Measurements from ENCODE around the gene HAUS3.

Gene HAUS3

GRCh38 chr4:2256781-2257191, 14.9 kb upstream of the HAUS3 start:
- Histone ChIP-seq H3K4me3 (replicated peaks; ENCODE audit: insufficient read depth, low read length) (no peak overlapping the region), H3K27me3 (ENCODE audit: insufficient read depth, poor library complexity, severe bottlenecking) (no peaks in the 10 kb centered on the region), H3K27ac (replicated peaks) (no peak overlapping the region)
- TF ChIP-seq SPI1 (IDR thresholded peaks at IDR 0.05; ENCODE audit: borderline replicate concordance, low read depth) (no peak), GABPA (IDR thresholded peaks at IDR 0.05; ENCODE audit: low read depth) (no peak), REST (IDR thresholded peaks at IDR 0.05; ENCODE audit: insufficient replicate concordance, low read depth) (no peak), CTCF (IDR thresholded peaks at IDR 0.05; ENCODE audit: insufficient read depth, low read length) (no peak), POLR2AphosphoS5 (IDR thresholded peaks at IDR 0.05; ENCODE audit: low read depth) (no peak)
- no peak for DNase-seq (ENCODE audit: low read depth in 1 of 2, low spot score in 1 of 2)

GRCh38 chr4:2256156-2256731, 14.3 kb upstream of the HAUS3 start:
- no peak for DNase-seq (ENCODE audit: low read depth in 1 of 2, low spot score in 1 of 2)
- TF ChIP-seq GABPA (IDR thresholded peaks at IDR 0.05; ENCODE audit: low read depth) (no peak), CTCF (IDR thresholded peaks at IDR 0.05; ENCODE audit: insufficient read depth, low read length) (no peak), SPI1 (IDR thresholded peaks at IDR 0.05; ENCODE audit: borderline replicate concordance, low read depth) (no peak), REST (IDR thresholded peaks at IDR 0.05; ENCODE audit: insufficient replicate concordance, low read depth) (no peak), POLR2AphosphoS5 (IDR thresholded peaks at IDR 0.05; ENCODE audit: low read depth) (no peak)
- no peaks in the 10 kb centered on the region for H3K27me3 ChIP-seq (ENCODE audit: insufficient read depth, poor library complexity, severe bottlenecking)
- H3K4me3 ChIP-seq (replicated peaks; ENCODE audit: insufficient read depth, low read length) = no peak overlapping the region
- H3K27ac ChIP-seq (replicated peaks) = no peak overlapping the region

- DNase-seq (ENCODE audit: low read depth in 1 of 2, low spot score in 1 of 2) = no peak
- H3K4me3 ChIP-seq (replicated peaks; ENCODE audit: insufficient read depth, low read length) = no peak overlapping the region
- TF ChIP-seq POLR2AphosphoS5 (IDR thresholded peaks at IDR 0.05; ENCODE audit: low read depth) (no peak), GABPA (IDR thresholded peaks at IDR 0.05; ENCODE audit: low read depth) (no peak)
- no peaks in the 10 kb centered on the region for H3K27me3 ChIP-seq (ENCODE audit: insufficient read depth, poor library complexity, severe bottlenecking)
- H3K27ac ChIP-seq (replicated peaks) = no peak overlapping the region
Observed at GRCh38 chr4:2255501-2256155, 13.7 kb upstream of the HAUS3 start.

GRCh38 chr4:2254665-2255500, 13.0 kb upstream of the HAUS3 start:
- no peak for DNase-seq (ENCODE audit: low read depth in 1 of 2, low spot score in 1 of 2)
- Histone ChIP-seq H3K27ac (replicated peaks) (no peak overlapping the region), H3K27me3 (ENCODE audit: insufficient read depth, poor library complexity, severe bottlenecking) (no peaks in the 10 kb centered on the region), H3K4me3 (replicated peaks; ENCODE audit: insufficient read depth, low read length) (no peak overlapping the region)
- TF ChIP-seq REST (IDR thresholded peaks at IDR 0.05; ENCODE audit: insufficient replicate concordance, low read depth) (no peak), GABPA (IDR thresholded peaks at IDR 0.05; ENCODE audit: low read depth) (no peak), SPI1 (IDR thresholded peaks at IDR 0.05; ENCODE audit: borderline replicate concordance, low read depth) (no peak), POLR2AphosphoS5 (IDR thresholded peaks at IDR 0.05; ENCODE audit: low read depth) (no peak), CTCF (IDR thresholded peaks at IDR 0.05; ENCODE audit: insufficient read depth, low read length) (no peak)
